ENCODE data around the gene FBXO45.

DNA sequence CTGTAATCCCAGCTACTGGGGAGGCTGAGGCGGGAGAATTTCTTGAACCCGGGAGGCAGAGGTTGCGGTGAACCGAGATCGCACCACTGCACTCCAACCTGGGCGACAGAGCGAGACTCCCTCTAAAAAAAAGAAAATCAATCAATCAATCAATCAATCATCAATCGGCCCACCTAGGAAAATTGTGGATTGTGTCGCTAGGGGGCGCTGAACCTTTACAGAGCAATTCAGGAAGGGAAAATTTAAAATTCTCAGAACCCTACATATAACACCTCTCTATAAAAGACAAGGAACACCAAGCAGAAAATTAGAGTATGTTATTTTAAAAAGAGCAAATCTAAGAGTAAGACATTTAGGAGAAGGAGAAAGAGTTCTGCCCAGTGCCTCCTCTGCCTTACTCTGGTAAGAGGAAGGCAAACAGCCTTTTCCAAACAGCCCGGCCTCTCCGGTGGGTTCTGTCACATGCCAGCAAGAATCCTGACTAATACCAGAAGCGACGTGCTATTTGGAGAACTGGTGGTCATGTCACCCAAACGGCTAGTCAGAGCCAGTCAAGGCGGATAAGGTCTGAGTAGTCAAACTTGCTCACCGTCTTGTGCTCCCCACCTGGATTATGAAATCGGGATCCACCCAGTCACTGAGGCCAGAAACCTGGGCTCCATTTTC lies 31.0 kb upstream of the FBXO45 start:
- TF ChIP-seq, protein P1, sequence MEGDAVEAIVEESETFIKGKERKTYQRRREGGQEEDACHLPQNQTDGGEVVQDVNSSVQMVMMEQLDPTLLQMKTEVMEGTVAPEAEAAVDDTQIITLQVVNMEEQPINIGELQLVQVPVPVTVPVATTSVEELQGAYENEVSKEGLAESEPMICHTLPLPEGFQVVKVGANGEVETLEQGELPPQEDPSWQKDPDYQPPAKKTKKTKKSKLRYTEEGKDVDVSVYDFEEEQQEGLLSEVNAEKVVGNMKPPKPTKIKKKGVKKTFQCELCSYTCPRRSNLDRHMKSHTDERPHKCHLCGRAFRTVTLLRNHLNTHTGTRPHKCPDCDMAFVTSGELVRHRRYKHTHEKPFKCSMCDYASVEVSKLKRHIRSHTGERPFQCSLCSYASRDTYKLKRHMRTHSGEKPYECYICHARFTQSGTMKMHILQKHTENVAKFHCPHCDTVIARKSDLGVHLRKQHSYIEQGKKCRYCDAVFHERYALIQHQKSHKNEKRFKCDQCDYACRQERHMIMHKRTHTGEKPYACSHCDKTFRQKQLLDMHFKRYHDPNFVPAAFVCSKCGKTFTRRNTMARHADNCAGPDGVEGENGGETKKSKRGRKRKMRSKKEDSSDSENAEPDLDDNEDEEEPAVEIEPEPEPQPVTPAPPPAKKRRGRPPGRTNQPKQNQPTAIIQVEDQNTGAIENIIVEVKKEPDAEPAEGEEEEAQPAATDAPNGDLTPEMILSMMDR (IDR thresholded peaks at IDR 0.05) = peak; percentile 47 to 74 (median 64)
- TF ChIP-seq POLR2A (IDR thresholded peaks at IDR 0.05) = no peak

All from right lobe of liver (tissue), 4 donors.